SJSA1 (cell line): ENCODE data around the gene EIF4ENIF1. TPM values are rescaled to one million over a fixed set of nuclear protein-coding genes. Genes with fewer than 3 reads are reported as not detected.
"Not testable (repeated sequence)": the region's sequence is repeated elsewhere in the genome, so short reads cannot be mapped to it uniquely, and the experiment has no call there.

Experiments used
- DNase-seq, 2 experiments: peaks; one replicate each; pipeline ENCODE4 v3.0.0-alpha.2; 2015 to 2020; ENCODE audit warnings: low spot score in 2 of 2, low read depth in 1 of 2
- H3K27ac ChIP-seq: fragments of 250-450 bp; sonication (Bioruptor Pico); 2 replicates; pipeline ENCODE4 v1.5.1; 2020; ENCODE audit warnings: mild to moderate bottlenecking, moderate library complexity
- H3K27me3 ChIP-seq: fragments of 250-450 bp; sonication (Bioruptor Pico); replicated peaks from 2 replicates; pipeline ENCODE4 v1.5.1; 2020; ENCODE audit warnings: mild to moderate bottlenecking, moderate library complexity
- H3K36me3 ChIP-seq: fragments of 250-450 bp; sonication (Bioruptor Pico); 2 replicates; pipeline ENCODE4 v1.5.1; 2020; ENCODE audit warnings: mild to moderate bottlenecking
- H3K4me1 ChIP-seq: fragments of 250-450 bp; sonication (Bioruptor Pico); replicated peaks from 2 replicates; pipeline ENCODE4 v1.6.1; 2021; ENCODE audit warnings: mild to moderate bottlenecking
- H3K4me3 ChIP-seq: fragments of 250-450 bp; sonication (Bioruptor Pico); 2 replicates; pipeline ENCODE4 v1.5.1; 2020; ENCODE audit warnings: mild to moderate bottlenecking
- H3K9me3 ChIP-seq: fragments of 250-450 bp; sonication (Bioruptor Pico); replicated peaks from 2 replicates; pipeline ENCODE4 v1.5.1; 2020; ENCODE audit warnings: mild to moderate bottlenecking
- total RNA-seq: library from RNA; depleted of rRNA; stranded (reverse); fragments of >200 nt; shearing (Covaris generic); gene quantifications from 2 replicates; pipeline ENCODE4 v1.2.3, GENCODE V29; 2014

Gene EIF4ENIF1
- total RNA-seq, 1 experiment from 2014 or later: 14.8 TPM

GRCh38 chr22:31488346-31488883 is 1.2 kb downstream of the EIF4ENIF1 start:
- Histone ChIP-seq H3K4me1 (peaks cover 12% of the 10 kb centered on the region), H3K4me3 (peak overlapping the region; percentile 88), H3K36me3 (peaks cover 57% of the 10 kb centered on the region), H3K27ac (no peak overlapping the region), H3K9me3 (no peaks in the 10 kb centered on the region), H3K27me3 (no peaks in the 10 kb centered on the region)
- DNase-seq: no peak

GRCh38 chr22:31486951-31487350 is 2.7 kb downstream of the EIF4ENIF1 start:
- no peak for DNase-seq
- Histone ChIP-seq H3K27ac (no peak overlapping the region), H3K4me1 (peaks cover 12% of the 10 kb centered on the region)

DNA sequence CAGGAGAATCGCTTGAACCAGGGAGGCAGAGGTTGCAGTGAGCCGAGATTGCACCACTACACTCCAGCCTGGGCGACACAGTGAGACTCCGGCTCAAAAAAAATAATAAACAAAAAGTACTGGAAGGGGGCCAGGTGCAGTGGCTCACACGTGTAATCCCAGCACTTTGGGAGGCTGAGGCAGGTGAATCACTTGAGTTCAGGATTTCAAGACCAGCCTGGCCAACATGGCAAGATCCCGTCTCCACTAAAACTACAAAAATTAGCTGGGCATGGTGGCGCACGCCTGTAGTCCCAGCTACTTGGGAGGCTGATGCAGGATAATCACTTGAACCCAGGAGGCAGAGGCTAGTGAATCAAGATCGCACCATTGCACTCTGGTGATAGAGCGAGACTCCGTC is 3.3 kb downstream of the EIF4ENIF1 start:
- not testable (repeated sequence) for DNase-seq, H3K9me3 ChIP-seq, H3K4me3 ChIP-seq, H3K27ac ChIP-seq, H3K27me3 ChIP-seq
- peaks cover 70% of the 10 kb centered on the region for H3K36me3 ChIP-seq
- peaks cover 12% of the 10 kb centered on the region for H3K4me1 ChIP-seq

More at GRCh38 chr22:31486951-31487350, 2.7 kb downstream of the EIF4ENIF1 start:
- no peaks in the 10 kb centered on the region for H3K9me3 ChIP-seq
- H3K27me3 ChIP-seq: no peaks in the 10 kb centered on the region
- no peak overlapping the region for H3K4me3 ChIP-seq
- peaks cover 65% of the 10 kb centered on the region for H3K36me3 ChIP-seq

- H3K4me1 ChIP-seq, H3K27ac ChIP-seq, DNase-seq, H3K27me3 ChIP-seq, H3K9me3 ChIP-seq, H3K4me3 ChIP-seq: not testable (repeated sequence)
- peaks cover 79% of the 10 kb centered on the region for H3K36me3 ChIP-seq
Observed at GRCh38 chr22:31482470-31482869, 7.2 kb downstream of the EIF4ENIF1 start.

DNA sequence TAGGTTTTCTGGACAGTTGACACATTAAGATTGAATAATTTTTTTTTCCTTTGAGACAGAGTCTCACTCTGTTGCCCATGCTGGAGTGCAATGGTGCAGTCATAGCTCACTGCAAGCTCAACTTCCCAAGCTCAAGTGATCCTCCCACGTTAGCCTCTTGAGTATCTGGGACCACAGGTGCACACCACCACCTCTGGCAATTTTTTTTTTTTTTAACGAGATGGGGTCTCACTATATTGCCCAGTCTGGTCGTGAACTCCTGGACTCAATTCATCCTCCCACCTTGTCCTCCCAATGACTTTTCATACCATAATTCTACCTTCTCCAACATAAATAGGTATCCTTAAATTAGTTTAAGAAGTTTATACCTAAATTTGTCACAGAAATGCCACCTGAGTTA is 8.5 kb downstream of the EIF4ENIF1 start:
- no peak overlapping the region for H3K27ac ChIP-seq
- DNase-seq: no peak
- H3K9me3 ChIP-seq: no peaks in the 10 kb centered on the region
- H3K27me3 ChIP-seq: no peaks in the 10 kb centered on the region
- H3K36me3 ChIP-seq: peaks cover 68% of the 10 kb centered on the region
- no peak overlapping the region for H3K4me3 ChIP-seq
- H3K4me1 ChIP-seq: no peaks in the 10 kb centered on the region

DNA sequence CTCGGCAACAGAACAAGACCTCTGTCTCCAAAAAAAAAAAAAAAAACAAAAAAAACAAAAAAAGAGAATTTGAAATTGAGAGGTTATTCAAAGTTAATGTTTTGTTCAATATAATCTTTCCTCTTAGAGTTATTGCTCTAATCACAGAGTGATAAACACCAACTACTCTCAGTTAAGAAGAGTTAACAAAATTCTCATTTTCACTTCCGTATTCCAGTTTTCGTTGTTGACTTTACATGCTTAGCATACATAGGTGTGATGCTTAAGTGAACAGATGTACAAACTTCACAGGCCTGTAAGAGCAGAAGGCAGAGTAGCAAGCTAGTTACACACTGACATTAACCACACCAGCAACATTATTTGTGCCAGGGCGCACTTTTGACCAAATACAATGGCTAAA is 12.3 kb downstream of the EIF4ENIF1 start:
- no peaks in the 10 kb centered on the region for H3K9me3 ChIP-seq
- no peak overlapping the region for H3K4me3 ChIP-seq
- no peaks in the 10 kb centered on the region for H3K4me1 ChIP-seq
- peaks cover 47% of the 10 kb centered on the region for H3K36me3 ChIP-seq
- H3K27me3 ChIP-seq: no peaks in the 10 kb centered on the region
- no peak for DNase-seq
- no peak overlapping the region for H3K27ac ChIP-seq

DNA sequence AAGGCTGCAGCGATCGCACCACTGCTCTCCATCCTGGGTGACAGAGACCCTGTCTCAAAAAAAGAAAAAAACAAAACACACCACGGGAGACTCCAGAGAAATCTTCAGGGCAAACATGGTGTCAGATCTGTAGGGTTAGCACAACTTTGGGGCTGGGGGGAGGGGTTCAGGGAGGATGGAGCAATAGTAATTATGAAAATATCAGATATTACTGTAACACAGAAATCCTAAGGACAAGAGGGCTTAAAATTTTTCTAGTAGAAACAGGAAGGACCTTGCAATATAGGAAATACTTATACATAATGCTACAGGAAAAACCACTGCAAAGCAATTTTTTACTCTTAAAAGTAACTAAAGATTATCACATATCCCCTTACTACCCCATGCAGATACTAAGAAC is 13.8 kb downstream of the EIF4ENIF1 start:
- DNase-seq: no peak
- Histone ChIP-seq H3K27ac (no peak overlapping the region), H3K36me3 (peaks cover 40% of the 10 kb centered on the region)

GRCh38 chr22:31474743-31475142 is 14.9 kb downstream of the EIF4ENIF1 start:
- no peak for DNase-seq
- no peak overlapping the region for H3K27ac ChIP-seq

More for the DNA sequence above, 13.8 kb downstream of the EIF4ENIF1 start:
- no peaks in the 10 kb centered on the region for H3K4me1 ChIP-seq
- H3K4me3 ChIP-seq: no peak overlapping the region
- H3K27me3 ChIP-seq: no peaks in the 10 kb centered on the region
- H3K9me3 ChIP-seq: no peaks in the 10 kb centered on the region

DNA sequence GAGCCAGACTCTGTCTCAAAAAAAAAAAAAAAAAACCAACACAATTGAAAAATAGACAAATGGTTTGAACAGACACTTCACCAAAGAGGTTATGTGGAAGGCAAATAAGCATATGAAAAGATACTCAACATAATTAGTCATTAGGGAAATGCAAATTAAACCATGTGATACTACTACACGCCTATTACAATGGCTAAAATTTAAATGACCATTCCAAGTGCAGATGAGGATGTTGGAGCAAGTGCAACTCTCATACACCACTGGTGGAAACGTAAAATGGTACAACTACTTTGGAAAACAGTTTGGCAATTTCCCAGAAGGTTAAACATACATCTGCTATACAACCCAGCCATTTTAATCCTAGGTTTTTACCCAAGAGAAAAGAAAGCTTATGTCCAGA is 24.3 kb downstream of the EIF4ENIF1 start:
- Histone ChIP-seq H3K27me3 (no peaks in the 10 kb centered on the region), H3K4me1 (no peaks in the 10 kb centered on the region), H3K4me3 (no peak overlapping the region), H3K27ac (no peak overlapping the region), H3K9me3 (no peaks in the 10 kb centered on the region), H3K36me3 (peaks cover 70% of the 10 kb centered on the region)
- DNase-seq: no peak

More at GRCh38 chr22:31474743-31475142, 14.9 kb downstream of the EIF4ENIF1 start:
- Histone ChIP-seq H3K9me3 (no peaks in the 10 kb centered on the region), H3K27me3 (no peaks in the 10 kb centered on the region), H3K4me3 (no peak overlapping the region), H3K36me3 (peaks cover 31% of the 10 kb centered on the region), H3K4me1 (no peaks in the 10 kb centered on the region)

GRCh38 chr22:31461699-31462098 is 27.9 kb downstream of the EIF4ENIF1 start:
- no peak overlapping the region for H3K27ac ChIP-seq
- H3K27me3 ChIP-seq: no peaks in the 10 kb centered on the region
- no peak for DNase-seq
- peaks cover 72% of the 10 kb centered on the region for H3K36me3 ChIP-seq
- H3K4me1 ChIP-seq: no peaks in the 10 kb centered on the region
- no peak overlapping the region for H3K4me3 ChIP-seq
- H3K9me3 ChIP-seq: no peaks in the 10 kb centered on the region

GRCh38 chr22:31451709-31452571 is 37.7 kb downstream of the EIF4ENIF1 start:
- Histone ChIP-seq H3K4me3 (no peak overlapping the region), H3K9me3 (no peaks in the 10 kb centered on the region), H3K27ac (no peak overlapping the region), H3K4me1 (no peaks in the 10 kb centered on the region), H3K27me3 (no peaks in the 10 kb centered on the region), H3K36me3 (peaks cover 80% of the 10 kb centered on the region)
- peak in 1 of 2 experiments; percentile 20 for DNase-seq

- no peak overlapping the region for H3K4me3 ChIP-seq
- H3K27ac ChIP-seq: no peak overlapping the region
Observed at GRCh38 chr22:31449506-31449905, 40.1 kb downstream of the EIF4ENIF1 start.

DNA sequence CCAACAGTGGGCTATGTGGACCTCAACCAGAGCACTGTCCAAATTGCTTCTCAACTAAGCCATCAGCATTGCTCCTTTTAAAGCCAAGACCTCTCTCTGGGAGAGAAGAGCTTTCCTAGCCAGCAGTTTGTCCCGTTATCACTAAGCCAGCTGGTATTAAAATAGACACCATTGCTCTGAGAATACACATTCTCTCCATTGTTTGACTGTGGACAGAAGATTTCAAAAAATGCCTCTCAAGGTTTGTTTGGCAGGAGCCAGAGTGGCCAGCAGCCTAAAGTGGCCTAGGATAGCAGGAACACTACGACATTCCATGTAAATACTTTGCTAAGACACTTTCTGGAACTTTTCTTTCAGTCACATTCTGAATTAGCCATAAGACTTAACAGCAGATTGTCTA is 41.3 kb downstream of the EIF4ENIF1 start:
- H3K27ac ChIP-seq: no peak overlapping the region

More at GRCh38 chr22:31449506-31449905, 40.1 kb downstream of the EIF4ENIF1 start:
- H3K27me3 ChIP-seq: no peaks in the 10 kb centered on the region
- no peaks in the 10 kb centered on the region for H3K4me1 ChIP-seq
- no peaks in the 10 kb centered on the region for H3K9me3 ChIP-seq
- DNase-seq: no peak
- peaks cover 80% of the 10 kb centered on the region for H3K36me3 ChIP-seq

GRCh38 chr22:31447337-31447736 is 42.3 kb downstream of the EIF4ENIF1 start:
- no peak overlapping the region for H3K27ac ChIP-seq
- no peak overlapping the region for H3K4me3 ChIP-seq
- peaks cover 82% of the 10 kb centered on the region for H3K36me3 ChIP-seq
- no peaks in the 10 kb centered on the region for H3K9me3 ChIP-seq
- H3K27me3 ChIP-seq: no peaks in the 10 kb centered on the region
- no peak for DNase-seq
- H3K4me1 ChIP-seq: no peaks in the 10 kb centered on the region

More for the DNA sequence above, 41.3 kb downstream of the EIF4ENIF1 start:
- no peaks in the 10 kb centered on the region for H3K4me1 ChIP-seq
- H3K27me3 ChIP-seq: no peaks in the 10 kb centered on the region
- H3K4me3 ChIP-seq: no peak overlapping the region
- DNase-seq: no peak
- H3K36me3 ChIP-seq: peaks cover 79% of the 10 kb centered on the region
- no peaks in the 10 kb centered on the region for H3K9me3 ChIP-seq
